Stomach smooth muscle (tissue), 2 donors: ENCODE data around the gene COQ4.

Experiments used
- H3K27ac ChIP-seq: one replicate; pipeline ENCODE4 v1.7.0; 2013; ENCODE audit warnings: mild to moderate bottlenecking, low read length, inconsistent platforms
- H3K27me3 ChIP-seq, 2 donors: one replicate each; pipeline ENCODE4 v1.7.0; 2013; ENCODE audit warnings: low read length in 2 of 2; ENCODE audit not compliant: insufficient read depth in 2 of 2, control insufficient read depth in 1 of 2
- H3K36me3 ChIP-seq, 2 donors: one replicate each; pipeline ENCODE4 v1.7.0; 2013; ENCODE audit warnings: low read length in 2 of 2; ENCODE audit not compliant: control insufficient read depth in 2 of 2, insufficient read depth in 2 of 2
- H3K4me1 ChIP-seq: one replicate; pipeline ENCODE4 v1.7.0; 2013; ENCODE audit warnings: low read length; ENCODE audit not compliant: control insufficient read depth, insufficient read depth
- H3K4me3 ChIP-seq, 2 donors: one replicate each; pipeline ENCODE4 v1.7.0; 2013; ENCODE audit warnings: low read length in 2 of 2
- H3K9ac ChIP-seq, 2 donors: one replicate each; pipeline ENCODE4 v1.7.0; 2013; ENCODE audit warnings: low read length in 2 of 2, mild to moderate bottlenecking in 1 of 2
- H3K9me3 ChIP-seq, 2 donors: one replicate each; pipeline ENCODE4 v1.7.0; 2013; ENCODE audit warnings: low read length in 2 of 2; ENCODE audit not compliant: control insufficient read depth in 2 of 2
- donor health status: healthy.
- donor health status: Pancreatic carcinoma.

Gene COQ4

GRCh38 chr9:128304136-128304970, 18.3 kb upstream of the COQ4 start:
- H3K4me1 ChIP-seq, result no peaks in the 10 kb centered on the region
- peaks cover 0 to 4% of the 10 kb centered on the region in 2 donors for H3K36me3 ChIP-seq
- no peaks in the 10 kb centered on the region for H3K27me3 ChIP-seq
- H3K4me3 ChIP-seq, result no peak overlapping the region
- no peak overlapping the region for H3K9ac ChIP-seq
- no peaks in the 10 kb centered on the region for H3K9me3 ChIP-seq
- H3K27ac ChIP-seq, result no peak overlapping the region

DNA sequence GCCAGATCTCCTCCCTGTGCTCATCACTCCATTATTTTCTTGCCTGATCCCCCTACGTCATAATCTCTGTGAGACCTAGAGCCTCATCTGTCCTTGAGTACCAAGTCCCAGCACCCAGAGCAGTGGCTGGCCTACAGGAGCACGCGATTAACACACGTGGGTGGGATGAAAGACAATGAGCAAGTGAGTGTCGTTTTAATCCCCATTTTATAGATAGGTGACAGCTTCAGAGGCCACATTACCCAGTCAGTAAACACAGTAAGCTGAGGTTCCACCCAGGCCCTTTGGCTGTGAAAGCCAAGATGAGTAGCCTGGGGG, 17.7 kb upstream of the COQ4 start:
- Histone ChIP-seq H3K9me3 (no peaks in the 10 kb centered on the region), H3K27ac (no peak overlapping the region), H3K27me3 (no peaks in the 10 kb centered on the region), H3K9ac (no peak overlapping the region), H3K4me1 (no peaks in the 10 kb centered on the region), H3K4me3 (no peak overlapping the region), H3K36me3 (peaks cover 5 to 9% of the 10 kb centered on the region in 2 donors)

DNA sequence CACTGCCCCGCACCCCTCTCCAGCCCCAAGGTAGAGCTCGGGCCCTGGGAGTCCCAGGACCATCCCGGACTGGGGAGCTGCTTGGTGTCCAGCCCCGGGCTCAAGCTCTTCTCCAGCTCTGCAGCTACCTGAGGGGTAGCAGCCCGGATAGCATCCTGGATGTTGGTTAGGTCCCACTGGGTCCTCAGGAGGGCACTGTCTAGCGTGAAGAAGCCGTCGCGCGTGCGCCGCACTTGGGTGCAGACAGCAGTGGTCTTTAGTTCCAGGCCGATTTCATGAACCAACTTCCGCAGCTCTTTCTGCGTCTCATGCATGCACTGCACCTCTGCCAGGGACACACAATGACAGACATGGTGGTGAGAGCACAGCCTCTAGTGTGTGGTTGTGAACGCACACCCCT, 13.1 kb upstream of the COQ4 start:
- no peaks in the 10 kb centered on the region for H3K27me3 ChIP-seq
- peaks cover 20 to 30% of the 10 kb centered on the region in 2 donors for H3K36me3 ChIP-seq
- no peak overlapping the region for H3K27ac ChIP-seq
- no peaks in the 10 kb centered on the region for H3K4me1 ChIP-seq
- H3K9me3 ChIP-seq, result no peaks in the 10 kb centered on the region
- no peak overlapping the region for H3K9ac ChIP-seq
- H3K4me3 ChIP-seq, result no peak overlapping the region

GRCh38 chr9:128310461-128310860, 12.2 kb upstream of the COQ4 start:
- H3K9ac ChIP-seq, result no peak overlapping the region
- H3K27ac ChIP-seq, result no peak overlapping the region
- H3K9me3 ChIP-seq, result no peaks in the 10 kb centered on the region
- H3K27me3 ChIP-seq, result no peaks in the 10 kb centered on the region
- no peak overlapping the region for H3K4me3 ChIP-seq
- H3K36me3 ChIP-seq, result peaks cover 23 to 39% of the 10 kb centered on the region in 2 donors
- H3K4me1 ChIP-seq, result no peaks in the 10 kb centered on the region

DNA sequence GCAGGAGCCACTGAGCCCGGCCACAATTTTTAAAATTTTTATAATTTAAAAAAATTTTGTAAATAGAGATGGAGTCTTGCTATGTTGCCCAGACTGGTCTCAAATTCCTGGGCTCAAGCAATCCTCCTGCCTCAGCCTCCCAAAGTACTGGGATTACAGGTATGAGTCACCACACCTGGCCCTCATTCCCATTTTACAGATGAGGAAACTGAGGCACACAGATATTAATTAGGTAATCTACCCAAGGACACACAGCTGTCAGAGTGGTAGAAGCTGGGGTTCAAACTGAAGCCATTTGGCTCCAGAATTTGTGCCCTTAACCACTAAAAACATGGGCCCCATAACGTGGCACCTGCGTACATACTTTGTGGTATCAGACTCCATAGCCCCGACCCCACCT, 7.9 kb upstream of the COQ4 start:
- Histone ChIP-seq H3K9me3 (no peaks in the 10 kb centered on the region), H3K4me3 (no peak overlapping the region), H3K4me1 (no peaks in the 10 kb centered on the region), H3K27ac (no peak overlapping the region), H3K27me3 (no peaks in the 10 kb centered on the region), H3K36me3 (peaks cover 37 to 45% of the 10 kb centered on the region in 2 donors), H3K9ac (no peak overlapping the region)

GRCh38 chr9:128316421-128316820, 6.2 kb upstream of the COQ4 start:
- Histone ChIP-seq H3K36me3 (peaks cover 24 to 30% of the 10 kb centered on the region in 2 donors), H3K27ac (no peak overlapping the region), H3K9ac (no peak overlapping the region)

DNA sequence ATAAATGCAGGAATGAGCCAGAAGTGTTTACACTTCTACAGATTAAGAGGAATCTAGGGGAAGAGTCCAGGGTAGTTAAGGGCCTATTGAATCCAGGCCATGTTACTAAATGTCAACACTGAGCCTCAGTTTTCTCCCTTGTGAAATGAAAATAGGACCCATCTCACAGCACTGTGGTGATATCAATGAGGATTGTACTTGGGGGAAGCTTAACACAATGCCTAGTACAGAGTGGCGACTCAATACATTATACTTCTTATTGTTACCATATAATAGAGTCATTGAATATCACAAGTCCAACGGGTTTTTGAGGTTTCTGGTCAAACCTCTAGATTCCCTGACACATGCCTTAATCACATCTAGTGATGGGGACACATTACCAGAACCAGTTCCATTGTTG, 5.0 kb upstream of the COQ4 start:
- H3K36me3 ChIP-seq, result peaks cover 22 to 29% of the 10 kb centered on the region in 2 donors
- H3K4me3 ChIP-seq, result no peak overlapping the region
- H3K27ac ChIP-seq, result no peak overlapping the region
- H3K9ac ChIP-seq, result no peak overlapping the region
- no peaks in the 10 kb centered on the region for H3K9me3 ChIP-seq
- no peaks in the 10 kb centered on the region for H3K27me3 ChIP-seq
- H3K4me1 ChIP-seq, result peaks cover 5% of the 10 kb centered on the region

More at GRCh38 chr9:128316421-128316820, 6.2 kb upstream of the COQ4 start:
- no peaks in the 10 kb centered on the region for H3K27me3 ChIP-seq
- no peak overlapping the region for H3K4me3 ChIP-seq
- peaks cover under 1% of the 10 kb centered on the region for H3K4me1 ChIP-seq
- H3K9me3 ChIP-seq, result no peaks in the 10 kb centered on the region

GRCh38 chr9:128321343-128321742, 1.3 kb upstream of the COQ4 start:
- Histone ChIP-seq H3K36me3 (peaks cover 23 to 30% of the 10 kb centered on the region in 2 donors), H3K27me3 (no peaks in the 10 kb centered on the region), H3K9ac (no peak overlapping the region), H3K27ac (no peak overlapping the region), H3K4me3 (peak overlapping the region; percentile 98), H3K9me3 (no peaks in the 10 kb centered on the region), H3K4me1 (peaks cover 25% of the 10 kb centered on the region)

- peak overlapping the region; percentile 87 for H3K27ac ChIP-seq
- H3K4me1 ChIP-seq, result peaks cover 25% of the 10 kb centered on the region
These were observed 698 bp upstream of the COQ4 start for GRCh38 chr9:128321879-128322403.

DNA sequence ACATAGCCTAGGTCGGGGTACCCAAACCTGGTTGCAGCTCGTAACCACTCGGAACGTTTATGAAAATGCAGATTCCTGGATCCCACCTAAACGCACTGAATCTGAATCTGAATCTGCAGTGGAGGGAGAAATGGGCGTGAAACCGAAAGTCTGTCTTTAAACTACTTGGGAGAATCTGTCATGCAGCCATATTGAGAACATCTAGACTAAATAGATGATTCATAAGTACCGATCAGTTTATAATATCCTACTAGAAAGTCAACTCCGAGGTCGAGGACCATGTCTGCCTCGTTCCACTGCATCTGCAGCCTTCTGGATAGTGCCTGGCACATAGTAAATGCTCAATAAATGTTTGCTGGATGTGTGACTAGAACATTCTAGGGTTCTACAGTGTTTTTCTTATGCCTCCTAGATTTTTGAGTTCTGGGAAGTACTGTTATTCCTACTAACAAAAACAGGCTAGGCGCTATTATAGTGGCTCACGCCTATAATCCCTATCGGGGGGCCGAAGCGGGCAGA, 632 bp downstream of the COQ4 start:
- Histone ChIP-seq H3K9ac (peak overlapping the region; percentile 76 to 98), H3K9me3 (no peaks in the 10 kb centered on the region), H3K4me3 (peak overlapping the region; percentile 98), H3K27ac (peak overlapping the region; percentile 87), H3K27me3 (no peaks in the 10 kb centered on the region), H3K4me1 (peaks cover 25% of the 10 kb centered on the region), H3K36me3 (peaks cover 16 to 21% of the 10 kb centered on the region in 2 donors)

More at GRCh38 chr9:128321879-128322403, 698 bp upstream of the COQ4 start:
- Histone ChIP-seq H3K36me3 (peaks cover 17 to 24% of the 10 kb centered on the region in 2 donors), H3K9ac (peak overlapping the region; percentile 76 to 98), H3K4me3 (peak overlapping the region; percentile 98), H3K9me3 (no peaks in the 10 kb centered on the region), H3K27me3 (no peaks in the 10 kb centered on the region)

DNA sequence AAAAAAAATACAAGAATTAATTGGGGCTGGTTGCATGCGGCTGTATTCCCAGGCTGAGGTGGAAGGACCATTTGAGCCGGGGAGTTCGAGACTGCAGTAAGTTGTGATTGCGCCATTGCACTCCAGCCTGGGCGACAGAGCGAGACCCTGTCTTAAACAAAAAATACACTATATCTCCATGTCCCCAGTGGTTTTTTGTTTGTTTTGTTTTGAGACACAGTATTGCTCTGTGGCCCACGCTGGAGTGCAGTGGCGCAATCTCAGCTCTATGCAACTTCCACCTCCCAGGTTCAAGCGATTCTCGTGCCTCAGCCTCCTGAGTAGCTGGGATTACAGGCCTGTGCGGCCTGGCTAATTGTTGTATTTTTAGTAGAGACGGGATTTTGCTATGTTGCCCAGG, 1.2 kb downstream of the COQ4 start:
- Histone ChIP-seq H3K36me3 (peaks cover 20 to 26% of the 10 kb centered on the region in 2 donors), H3K9ac (peak overlapping the region in 1 of 2 donors; percentile 76), H3K4me3 (peak overlapping the region; percentile 98), H3K9me3 (no peaks in the 10 kb centered on the region), H3K27ac (no peak overlapping the region), H3K27me3 (no peaks in the 10 kb centered on the region), H3K4me1 (peaks cover 25% of the 10 kb centered on the region)
